Stimulated activated CD8-positive, alpha-beta memory T cell treated with anti-CD3 and anti-CD28 coated beads, Interleukin-12 subunit alpha, Interleukin-12 subunit beta, amount 100 ng/mL, for 24 hours (primary cell): ENCODE results near the gene SULT2B1.

ENCODE experiments used
- DNase-seq: peaks from one replicate; pipeline ENCODE4 v3.0.0-alpha.2; 2020; ENCODE audit errors: extremely low read depth

Gene SULT2B1

DNA sequence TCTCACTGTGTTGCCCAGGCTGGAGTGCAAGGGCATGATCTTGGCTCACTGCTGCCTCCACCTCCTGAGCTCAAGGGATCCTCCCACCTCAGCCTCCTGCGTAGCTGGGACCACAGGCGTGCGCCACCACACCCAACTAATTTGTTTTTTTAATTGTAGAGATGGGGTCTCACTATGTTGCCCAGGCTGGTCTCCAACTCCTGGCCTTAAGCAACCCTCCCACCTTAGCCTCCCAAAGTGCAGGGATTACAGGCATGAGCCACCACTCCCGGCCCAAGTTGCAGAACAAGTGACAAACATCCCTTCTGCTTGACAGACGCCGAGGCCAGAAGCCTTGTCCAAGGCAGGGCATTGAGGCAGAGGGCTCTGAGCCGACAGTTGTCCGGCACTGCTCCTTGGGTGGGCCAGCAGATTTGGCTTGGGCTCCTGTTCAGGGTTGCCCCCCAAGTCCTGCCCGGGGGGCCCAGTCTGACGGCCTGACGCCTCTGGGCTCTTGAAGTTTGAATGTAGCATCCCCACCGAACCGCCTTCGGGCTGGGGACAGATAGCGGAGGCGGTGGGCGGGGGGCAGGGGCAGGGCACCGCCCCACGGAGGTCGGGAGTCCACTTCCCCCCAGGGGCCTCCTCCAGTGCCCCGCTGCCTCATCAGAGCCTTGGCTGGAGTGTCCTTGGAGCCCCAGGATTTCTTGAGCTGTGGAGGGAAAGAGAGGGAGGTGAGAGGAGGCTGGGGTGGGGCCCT, 48.9 kb downstream of the SULT2B1 start:
- DNase-seq, result no peak

DNA sequence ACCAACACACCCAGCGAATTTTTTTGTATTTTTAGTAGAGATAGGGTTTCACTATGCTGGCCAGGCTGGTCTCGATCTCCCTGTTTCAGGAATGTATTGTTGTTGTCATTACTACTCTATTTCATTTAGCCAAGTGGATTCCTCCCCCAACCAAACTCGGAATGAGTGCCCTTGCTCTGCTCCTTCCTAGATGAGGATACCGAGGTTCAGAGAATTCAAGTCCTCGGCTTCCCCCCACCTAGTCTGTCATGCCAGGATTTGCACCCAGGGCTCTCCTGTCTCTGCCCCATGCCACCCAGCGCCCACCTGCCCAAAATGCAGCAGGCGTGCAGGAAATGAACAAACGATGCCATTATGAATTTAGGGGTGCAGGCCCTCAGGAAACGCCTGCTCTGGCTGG, 51.0 kb downstream of the SULT2B1 start:
- DNase-seq, result no peak

DNA sequence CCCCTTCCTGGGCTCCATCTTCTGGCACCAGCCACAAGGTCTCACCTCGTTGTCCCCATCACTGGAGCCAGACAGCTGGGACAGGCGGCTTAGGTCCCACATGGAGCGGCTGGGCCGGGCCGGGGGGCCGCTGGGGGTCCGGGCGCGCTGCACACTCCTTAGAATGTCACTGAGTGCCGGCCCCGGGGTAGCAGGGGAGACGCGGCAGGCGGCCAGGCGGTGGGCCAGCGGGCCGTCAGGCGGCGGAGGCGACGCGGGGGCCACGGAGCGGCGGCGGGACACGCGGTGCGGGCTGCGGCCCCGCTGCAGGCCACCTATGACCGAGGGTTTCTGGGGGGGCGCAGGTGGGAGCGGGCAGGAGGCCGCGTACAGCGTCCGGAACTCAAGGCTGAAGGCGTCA, 51.5 kb downstream of the SULT2B1 start:
- no peak for DNase-seq

GRCh38 chr19:48603850-48604249, 51.9 kb downstream of the SULT2B1 start:
- DNase-seq, result no peak

GRCh38 chr19:48606463-48607358, 54.7 kb downstream of the SULT2B1 start, which contains the start of gene SPACA4:
Gene SPACA4 (plus strand): TSS chr19:48606742. CDS start chr19:48606979, 237 bp downstream.
- no peak for DNase-seq

GRCh38 chr19:48607359-48607755, 55.4 kb downstream of the SULT2B1 start:
- no peak for DNase-seq

GRCh38 chr19:48608798-48609263, 56.9 kb downstream of the SULT2B1 start:
- DNase-seq, result no peak

DNA sequence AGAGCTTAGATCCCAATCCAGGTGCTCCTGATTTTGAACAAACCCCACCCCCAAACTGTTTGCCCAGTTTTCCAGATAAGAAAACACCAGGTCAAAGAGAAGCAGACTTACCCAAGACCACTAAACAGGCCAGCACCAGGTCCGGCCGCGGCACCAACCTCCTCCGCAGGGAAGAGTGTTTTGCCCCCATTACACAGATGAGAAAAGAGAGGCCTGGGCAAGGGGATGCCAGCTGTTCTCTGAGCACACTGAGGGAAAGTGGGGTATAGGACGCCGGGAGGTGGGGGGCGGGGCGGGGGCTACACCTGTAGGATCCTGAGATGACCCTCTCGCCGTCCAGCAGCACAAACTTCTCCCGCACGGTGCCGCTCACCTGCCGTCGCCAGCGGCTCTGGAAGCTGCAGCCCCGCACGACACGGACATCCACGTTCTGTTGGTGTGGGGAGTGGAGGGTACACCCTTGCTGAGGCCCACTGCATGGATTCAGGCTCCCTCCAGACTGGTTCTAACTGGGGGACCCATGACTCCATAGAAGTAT, 57.7 kb downstream of the SULT2B1 start:
- DNase-seq, result no peak

DNA sequence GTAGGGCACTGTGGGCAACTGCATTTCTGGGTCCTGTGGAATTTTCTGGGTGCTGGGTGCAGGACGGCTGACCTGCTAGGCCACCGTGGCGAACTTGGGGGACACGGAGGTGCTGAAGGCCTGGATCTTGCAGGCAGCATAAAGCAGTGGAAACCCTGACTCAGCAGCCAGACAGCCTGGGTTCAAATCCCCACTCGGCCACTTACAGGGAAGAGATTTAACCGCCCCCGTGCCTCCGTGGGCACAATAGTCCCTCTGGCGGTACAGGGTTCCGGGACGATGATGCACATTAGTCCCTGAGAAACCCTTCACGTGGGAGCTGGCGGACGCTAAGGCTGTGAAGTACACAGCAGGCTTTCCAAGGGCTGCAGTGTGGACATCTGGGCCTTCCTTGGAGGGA, 59.9 kb downstream of the SULT2B1 start:
- no peak for DNase-seq

DNA sequence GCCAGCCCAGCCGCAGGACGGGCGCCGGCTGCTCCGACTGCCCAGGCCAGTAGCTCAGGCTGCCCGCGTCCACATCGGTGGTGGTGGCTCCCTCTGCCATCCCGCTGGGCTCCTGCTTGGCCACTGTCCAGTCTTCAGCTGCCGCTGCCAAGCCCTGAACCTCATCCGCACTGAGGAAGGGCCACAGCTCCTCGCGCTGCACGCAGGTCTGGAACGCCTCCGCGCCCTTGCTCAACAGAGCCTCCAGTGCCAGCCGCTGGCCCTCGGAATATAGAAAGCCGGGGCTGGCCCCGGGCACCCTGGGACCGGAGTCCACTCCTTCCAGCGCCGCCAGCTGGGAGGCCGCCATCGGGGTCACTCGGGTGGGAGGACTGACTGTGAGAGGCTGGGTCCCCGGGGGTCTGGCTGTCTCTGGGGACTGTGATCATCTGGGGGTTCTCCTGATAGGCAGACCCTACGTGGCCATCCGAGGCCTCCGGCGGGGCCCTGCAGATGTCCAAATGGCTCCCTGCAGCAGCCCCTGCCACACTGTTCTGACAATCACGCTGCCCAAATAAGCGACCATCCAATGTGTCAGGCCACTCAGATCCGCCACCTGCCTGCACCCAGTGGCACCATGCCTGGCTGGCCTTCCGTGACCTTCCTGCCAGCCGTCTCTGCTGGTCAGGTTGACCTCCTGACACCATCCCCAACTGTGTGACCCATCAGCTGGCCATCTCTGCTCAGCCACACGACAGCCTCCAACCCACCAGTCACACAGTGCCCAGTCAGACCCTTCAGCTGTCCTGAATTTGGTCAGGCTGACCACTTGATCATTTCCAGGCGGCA, 61.3 kb downstream of the SULT2B1 start:
- no peak for DNase-seq

DNA sequence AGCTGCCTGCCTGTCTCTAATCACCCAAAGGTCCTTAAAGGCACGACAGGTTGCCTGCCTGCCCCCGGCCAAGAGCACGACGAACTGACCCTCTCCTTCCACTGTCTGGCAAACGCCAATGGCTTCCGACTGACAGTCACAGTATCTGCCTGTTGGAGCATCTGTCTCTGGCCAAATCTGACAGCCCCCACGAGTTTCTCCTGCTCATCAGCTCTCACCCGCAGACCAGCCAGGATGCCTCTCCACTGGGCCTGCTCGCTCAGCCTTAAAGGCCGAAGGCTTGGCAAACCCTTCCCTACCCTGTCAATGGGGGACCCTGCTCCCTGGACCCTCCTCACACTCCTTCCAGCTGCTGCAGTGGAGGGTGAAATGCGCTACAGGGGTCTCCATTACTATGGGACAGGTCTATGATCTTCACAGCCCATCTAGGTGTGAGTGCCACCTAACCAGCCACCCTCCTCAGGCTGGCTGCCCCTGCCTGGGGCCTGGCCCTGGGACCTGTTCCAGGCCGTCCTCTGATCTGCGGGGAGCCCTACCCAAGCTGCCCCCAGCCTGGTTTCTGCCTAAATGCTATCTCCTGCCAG, 62.0 kb downstream of the SULT2B1 start:
- DNase-seq, result no peak

GRCh38 chr19:48614436-48615230, 62.7 kb downstream of the SULT2B1 start, which contains the start of gene FAM83E:
Gene FAM83E (minus strand): TSS chr19:48615076. CDS start chr19:48613372, 1,704 bp downstream.
- no peak for DNase-seq

- no peak for DNase-seq
Observed at GRCh38 chr19:48615231-48616040, 63.5 kb downstream of the SULT2B1 start.

DNA sequence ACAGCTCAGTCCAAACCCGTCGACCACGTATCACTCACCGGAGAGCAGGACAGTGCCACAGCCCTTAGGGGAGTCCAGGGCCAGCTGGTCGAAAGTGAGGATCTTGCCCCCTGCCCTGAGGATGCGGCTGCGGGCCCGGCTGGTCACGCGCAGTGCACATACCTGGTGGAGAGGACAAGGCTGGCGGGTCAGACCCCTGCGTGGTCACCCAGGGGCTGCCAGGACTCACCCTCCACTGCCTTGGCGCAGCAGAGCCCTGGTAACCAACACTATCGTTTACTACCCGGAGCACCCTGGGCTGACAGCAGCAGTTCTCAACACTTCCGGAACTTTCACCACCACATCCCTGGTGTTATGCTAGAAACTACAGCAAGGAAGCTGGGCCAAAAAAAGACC, 64.1 kb downstream of the SULT2B1 start:
- no peak for DNase-seq

DNA sequence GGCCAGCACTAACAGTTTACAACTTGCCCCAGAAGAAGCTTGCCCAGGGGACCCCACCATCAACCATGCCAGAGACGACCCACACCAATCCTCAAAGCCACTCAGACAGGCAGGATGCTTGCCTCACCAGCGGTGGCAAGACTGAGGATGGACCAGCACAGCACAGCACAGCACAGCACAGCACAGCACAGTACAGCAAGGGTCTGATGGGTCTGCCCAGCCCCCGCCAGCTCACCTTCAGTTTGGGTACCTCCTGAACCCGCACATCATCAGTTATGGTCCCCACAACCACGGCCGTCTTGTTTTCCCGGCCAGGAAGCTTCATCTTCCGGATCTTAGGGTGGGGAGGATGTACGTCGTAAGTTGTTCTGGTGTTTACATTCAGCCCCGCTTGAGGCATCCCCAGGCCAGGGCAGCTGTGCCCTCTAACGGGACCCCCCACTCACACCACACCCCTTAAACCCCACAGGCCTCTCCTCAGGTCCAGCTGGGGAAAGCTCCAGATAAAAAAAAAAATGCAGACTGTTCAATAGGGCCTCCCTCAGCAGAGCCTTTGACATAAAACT, 64.6 kb downstream of the SULT2B1 start:
- no peak for DNase-seq

GRCh38 chr19:48617146-48617937, 65.4 kb downstream of the SULT2B1 start:
- DNase-seq, result no peak

- no peak for DNase-seq
Observed at GRCh38 chr19:48618278-48618915, 66.4 kb downstream of the SULT2B1 start.
